Kidney epithelial cell (primary cell): Measurements from ENCODE around the gene SORL1-AS1.

Experiments used
- DNase-seq: peaks from one replicate; pipeline ENCODE4 v3.0.0-alpha.2; 2010; ENCODE audit warnings: low read depth
- H3K27me3 ChIP-seq: 2 replicates; pipeline ENCODE4 v1.6.0; 2011; ENCODE audit warnings: low read length; ENCODE audit not compliant: control insufficient read depth, insufficient read depth
- H3K36me3 ChIP-seq: 2 replicates; pipeline ENCODE4 v1.5.1; 2011; ENCODE audit warnings: low read length; ENCODE audit not compliant: control insufficient read depth, insufficient read depth
- H3K4me3 ChIP-seq: 2 replicates; pipeline ENCODE4 v1.5.1; 2011; ENCODE audit warnings: low read depth, mild to moderate bottlenecking, control low read depth, low read length
- CTCF ChIP-seq: IDR thresholded peaks from 2 replicates; pipeline ENCODE4 v1.5.1; 2011; ENCODE audit warnings: mild to moderate bottlenecking, moderate library complexity, low read length, control low read depth, inconsistent platforms; ENCODE audit not compliant: insufficient read depth, poor library complexity, severe bottlenecking

Gene SORL1-AS1

GRCh38 chr11:121435551-121436511 lies 16.9 kb downstream of the SORL1-AS1 start:
- no peaks in the 10 kb centered on the region for H3K27me3 ChIP-seq
- H3K36me3 ChIP-seq = no peaks in the 10 kb centered on the region
- H3K4me3 ChIP-seq = no peak overlapping the region
- no peak for TF ChIP-seq CTCF
- DNase-seq = no peak

GRCh38 chr11:121435132-121435531 lies 17.6 kb downstream of the SORL1-AS1 start:
- no peak for DNase-seq
- no peak for TF ChIP-seq CTCF
- H3K27me3 ChIP-seq = no peaks in the 10 kb centered on the region
- H3K36me3 ChIP-seq = no peaks in the 10 kb centered on the region
- H3K4me3 ChIP-seq = no peak overlapping the region

GRCh38 chr11:121431820-121432526 lies 20.8 kb downstream of the SORL1-AS1 start:
- Histone ChIP-seq H3K4me3 (no peak overlapping the region), H3K36me3 (no peaks in the 10 kb centered on the region), H3K27me3 (peaks cover 7% of the 10 kb centered on the region)
- no peak for TF ChIP-seq CTCF
- no peak for DNase-seq

- TF ChIP-seq CTCF = no peak
- no peaks in the 10 kb centered on the region for H3K36me3 ChIP-seq
- peaks cover 9% of the 10 kb centered on the region for H3K27me3 ChIP-seq
- no peak for DNase-seq
- H3K4me3 ChIP-seq = no peak overlapping the region
Measured at GRCh38 chr11:121429556-121429955, 23.2 kb downstream of the SORL1-AS1 start.

- H3K27me3 ChIP-seq = peaks cover 9% of the 10 kb centered on the region
- no peaks in the 10 kb centered on the region for H3K36me3 ChIP-seq
- H3K4me3 ChIP-seq = peak overlapping the region; percentile 6
- DNase-seq = no peak
- TF ChIP-seq CTCF = no peak
Measured at GRCh38 chr11:121427400-121427744, 25.4 kb downstream of the SORL1-AS1 start.
